HL-60 (cell line): ENCODE results near the gene COL23A1.

ENCODE experiments used
- DNase-seq, 2 experiments: peaks; one replicate each; pipeline ENCODE4 v3.0.0-alpha.2; 2010 to 2020; ENCODE audit warnings: low read depth in 1 of 2, low spot score in 1 of 2
- H3K27ac ChIP-seq: fragments of 250-450 bp; sonication (Bioruptor Pico); replicated peaks from 2 replicates; pipeline ENCODE4 v1.5.1; 2020; ENCODE audit warnings: mild to moderate bottlenecking, moderate library complexity
- H3K27me3 ChIP-seq: fragments of 250-450 bp; sonication (Bioruptor Pico); 2 replicates; pipeline ENCODE4 v1.5.1; 2021; ENCODE audit warnings: mild to moderate bottlenecking, moderate library complexity; ENCODE audit not compliant: insufficient read depth, poor library complexity, severe bottlenecking
- H3K4me3 ChIP-seq: replicated peaks from 2 replicates; pipeline ENCODE4 v1.5.1; 2011; ENCODE audit warnings: mild to moderate bottlenecking, control low read depth, low read length; ENCODE audit not compliant: insufficient read depth
- GABPA ChIP-seq: IDR thresholded peaks from 2 replicates; pipeline ENCODE4 v1.6.1; 2012; ENCODE audit warnings: low read depth
- POLR2AphosphoS5 ChIP-seq: IDR thresholded peaks from 2 replicates; pipeline ENCODE4 v1.6.1; 2012; ENCODE audit warnings: low read depth
- SPI1 ChIP-seq: IDR thresholded peaks from 2 replicates; pipeline ENCODE4 v1.6.1; 2012; ENCODE audit warnings: low read depth, mild to moderate bottlenecking, borderline replicate concordance
- TF ChIP-seq, protein P1 (sequence below): IDR thresholded peaks from 2 replicates; pipeline ENCODE4 v1.6.1; 2012; ENCODE audit warnings: low read depth; ENCODE audit not compliant: insufficient replicate concordance
- TF ChIP-seq, protein P2 (sequence below): IDR thresholded peaks from one replicate; pipeline ENCODE4 v1.5.1; 2011; ENCODE audit warnings: low read length, control low read depth, inconsistent platforms; ENCODE audit not compliant: insufficient read depth

The COL23A1 gene

DNA sequence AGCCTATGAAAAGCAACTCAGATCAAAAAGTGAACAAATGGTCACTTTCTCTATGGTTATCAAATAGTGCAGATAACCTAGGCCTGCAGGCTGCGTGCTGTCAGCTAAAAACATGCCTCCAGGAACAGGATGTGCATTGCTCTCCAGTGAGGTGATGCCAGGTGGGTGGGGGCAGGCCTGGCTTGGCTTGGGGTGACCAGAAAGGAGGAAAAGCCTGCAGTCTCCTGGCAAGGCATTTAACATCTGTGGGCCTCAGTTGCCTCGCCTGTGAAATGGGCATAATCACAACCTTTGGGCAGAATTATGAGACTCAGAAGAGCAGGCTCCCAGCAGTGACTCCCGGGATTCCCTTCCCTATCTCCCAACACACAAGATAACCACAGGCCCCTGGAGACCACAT lies 135.9 kb downstream of the COL23A1 start:
- TF ChIP-seq, protein P1, sequence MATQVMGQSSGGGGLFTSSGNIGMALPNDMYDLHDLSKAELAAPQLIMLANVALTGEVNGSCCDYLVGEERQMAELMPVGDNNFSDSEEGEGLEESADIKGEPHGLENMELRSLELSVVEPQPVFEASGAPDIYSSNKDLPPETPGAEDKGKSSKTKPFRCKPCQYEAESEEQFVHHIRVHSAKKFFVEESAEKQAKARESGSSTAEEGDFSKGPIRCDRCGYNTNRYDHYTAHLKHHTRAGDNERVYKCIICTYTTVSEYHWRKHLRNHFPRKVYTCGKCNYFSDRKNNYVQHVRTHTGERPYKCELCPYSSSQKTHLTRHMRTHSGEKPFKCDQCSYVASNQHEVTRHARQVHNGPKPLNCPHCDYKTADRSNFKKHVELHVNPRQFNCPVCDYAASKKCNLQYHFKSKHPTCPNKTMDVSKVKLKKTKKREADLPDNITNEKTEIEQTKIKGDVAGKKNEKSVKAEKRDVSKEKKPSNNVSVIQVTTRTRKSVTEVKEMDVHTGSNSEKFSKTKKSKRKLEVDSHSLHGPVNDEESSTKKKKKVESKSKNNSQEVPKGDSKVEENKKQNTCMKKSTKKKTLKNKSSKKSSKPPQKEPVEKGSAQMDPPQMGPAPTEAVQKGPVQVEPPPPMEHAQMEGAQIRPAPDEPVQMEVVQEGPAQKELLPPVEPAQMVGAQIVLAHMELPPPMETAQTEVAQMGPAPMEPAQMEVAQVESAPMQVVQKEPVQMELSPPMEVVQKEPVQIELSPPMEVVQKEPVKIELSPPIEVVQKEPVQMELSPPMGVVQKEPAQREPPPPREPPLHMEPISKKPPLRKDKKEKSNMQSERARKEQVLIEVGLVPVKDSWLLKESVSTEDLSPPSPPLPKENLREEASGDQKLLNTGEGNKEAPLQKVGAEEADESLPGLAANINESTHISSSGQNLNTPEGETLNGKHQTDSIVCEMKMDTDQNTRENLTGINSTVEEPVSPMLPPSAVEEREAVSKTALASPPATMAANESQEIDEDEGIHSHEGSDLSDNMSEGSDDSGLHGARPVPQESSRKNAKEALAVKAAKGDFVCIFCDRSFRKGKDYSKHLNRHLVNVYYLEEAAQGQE, result no peak
- no peak for TF ChIP-seq SPI1
- TF ChIP-seq, protein P2, sequence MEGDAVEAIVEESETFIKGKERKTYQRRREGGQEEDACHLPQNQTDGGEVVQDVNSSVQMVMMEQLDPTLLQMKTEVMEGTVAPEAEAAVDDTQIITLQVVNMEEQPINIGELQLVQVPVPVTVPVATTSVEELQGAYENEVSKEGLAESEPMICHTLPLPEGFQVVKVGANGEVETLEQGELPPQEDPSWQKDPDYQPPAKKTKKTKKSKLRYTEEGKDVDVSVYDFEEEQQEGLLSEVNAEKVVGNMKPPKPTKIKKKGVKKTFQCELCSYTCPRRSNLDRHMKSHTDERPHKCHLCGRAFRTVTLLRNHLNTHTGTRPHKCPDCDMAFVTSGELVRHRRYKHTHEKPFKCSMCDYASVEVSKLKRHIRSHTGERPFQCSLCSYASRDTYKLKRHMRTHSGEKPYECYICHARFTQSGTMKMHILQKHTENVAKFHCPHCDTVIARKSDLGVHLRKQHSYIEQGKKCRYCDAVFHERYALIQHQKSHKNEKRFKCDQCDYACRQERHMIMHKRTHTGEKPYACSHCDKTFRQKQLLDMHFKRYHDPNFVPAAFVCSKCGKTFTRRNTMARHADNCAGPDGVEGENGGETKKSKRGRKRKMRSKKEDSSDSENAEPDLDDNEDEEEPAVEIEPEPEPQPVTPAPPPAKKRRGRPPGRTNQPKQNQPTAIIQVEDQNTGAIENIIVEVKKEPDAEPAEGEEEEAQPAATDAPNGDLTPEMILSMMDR, result no peak
- no peak for TF ChIP-seq GABPA
- TF ChIP-seq POLR2AphosphoS5, result no peak
- no peaks in the 10 kb centered on the region for H3K27me3 ChIP-seq
- no peak overlapping the region for H3K4me3 ChIP-seq
- no peak for DNase-seq
- H3K27ac ChIP-seq, result peak overlapping the region; percentile 88

DNA sequence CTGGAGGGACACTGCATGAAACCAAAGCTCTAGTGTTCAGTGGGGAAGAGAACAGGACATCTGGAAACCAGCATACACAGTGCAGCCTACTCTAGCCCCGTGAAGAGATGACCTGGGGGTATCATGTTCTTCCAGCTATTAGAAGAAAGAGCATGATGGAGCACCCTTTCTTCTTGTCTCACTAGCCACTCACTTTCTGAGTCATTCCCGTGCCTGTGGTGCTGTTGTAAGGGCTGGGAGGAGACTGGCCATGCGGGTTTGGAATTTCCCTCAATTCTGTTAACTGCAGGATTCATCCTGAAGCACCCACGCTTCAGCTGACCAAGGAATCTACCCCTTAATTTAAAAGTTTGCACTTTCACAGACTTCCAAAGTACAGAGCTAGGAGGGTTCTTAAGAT lies 137.0 kb downstream of the COL23A1 start:
- Histone ChIP-seq H3K27ac (peak overlapping the region; percentile 88), H3K4me3 (no peak overlapping the region), H3K27me3 (no peaks in the 10 kb centered on the region)
- DNase-seq, result no peak
- TF ChIP-seq, protein P2, result no peak
- TF ChIP-seq, protein P1, result no peak
- TF ChIP-seq GABPA (no peak), SPI1 (no peak), POLR2AphosphoS5 (no peak)

DNA sequence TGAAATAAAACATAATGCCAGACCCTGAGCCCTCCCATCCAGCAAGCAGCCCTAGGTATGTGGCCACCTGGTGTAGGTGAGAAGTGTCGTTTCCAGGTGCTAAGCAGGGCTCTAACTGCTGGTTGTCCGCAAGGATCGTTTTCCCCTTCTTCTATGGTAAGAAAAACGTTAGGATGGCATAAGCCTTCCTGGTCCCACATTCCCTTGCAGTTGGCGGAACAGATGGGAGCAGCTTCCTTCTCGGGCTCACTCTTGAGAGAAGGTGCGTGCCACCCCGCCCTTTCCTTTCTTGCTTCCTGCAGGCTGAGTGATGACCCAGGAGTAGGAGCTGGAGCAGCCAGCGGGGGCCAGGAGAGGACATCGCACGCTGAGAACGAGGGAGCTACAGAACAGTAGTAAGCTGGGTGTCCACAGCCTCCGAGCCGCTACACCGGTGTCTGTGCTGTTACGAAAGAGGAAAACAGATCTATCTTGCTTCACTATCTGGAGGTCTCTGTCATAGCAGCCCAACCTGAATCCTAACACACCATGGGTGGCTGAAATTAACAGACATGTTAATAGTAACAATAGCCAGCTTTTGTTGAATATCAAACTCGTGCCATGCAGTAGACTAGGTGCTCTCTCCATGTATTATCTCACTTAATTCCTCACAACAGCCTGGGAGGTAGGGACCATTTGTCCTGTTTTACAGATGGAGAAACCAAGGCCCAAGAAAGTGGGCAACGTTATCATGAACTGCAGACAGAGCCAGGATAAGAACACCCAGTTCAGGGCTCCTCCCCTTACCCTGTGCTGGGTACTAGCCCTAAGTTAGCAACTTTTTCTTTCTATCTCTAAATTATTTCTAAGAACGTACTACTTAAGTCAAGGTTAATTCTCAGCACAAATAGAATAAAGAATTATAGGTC lies 139.8 kb downstream of the COL23A1 start:
- peak overlapping the region; percentile 88 for H3K27ac ChIP-seq
- H3K27me3 ChIP-seq, result no peaks in the 10 kb centered on the region
- H3K4me3 ChIP-seq, result peak overlapping the region; percentile 29
- peak; percentile 91 to 92 for DNase-seq
- TF ChIP-seq, protein P2, result no peak
- TF ChIP-seq, protein P1, result no peak
- TF ChIP-seq SPI1, result no peak
- peak; percentile 41 for TF ChIP-seq POLR2AphosphoS5
- TF ChIP-seq GABPA, result no peak
